Testis (tissue), 2 donors: Measurements from ENCODE around the gene NDUFS3.

Source experiments
- POLR2A ChIP-seq: fragments of 450-650 bp; IDR thresholded peaks from one replicate; pipeline ENCODE4 v1.6.1; 2017; ENCODE audit warnings: antibody characterized with exemption, mild to moderate bottlenecking, moderate library complexity
- TF ChIP-seq, protein P1 (sequence below), 3 experiments: fragments of 450-650 bp in 2 of 3; fragments of 200-600 bp in 1 of 3; sonication (generic) in 1 of 3; IDR thresholded peaks; one replicate each; pipeline ENCODE4 v1.5.1; 2016 to 2019; ENCODE audit warnings: antibody characterized with exemption in 3 of 3, mild to moderate bottlenecking in 2 of 3, moderate library complexity in 1 of 3

GRCh38 chr11:47615249-47615648 lies 36.4 kb downstream of the NDUFS3 start:
- TF ChIP-seq, protein P1, sequence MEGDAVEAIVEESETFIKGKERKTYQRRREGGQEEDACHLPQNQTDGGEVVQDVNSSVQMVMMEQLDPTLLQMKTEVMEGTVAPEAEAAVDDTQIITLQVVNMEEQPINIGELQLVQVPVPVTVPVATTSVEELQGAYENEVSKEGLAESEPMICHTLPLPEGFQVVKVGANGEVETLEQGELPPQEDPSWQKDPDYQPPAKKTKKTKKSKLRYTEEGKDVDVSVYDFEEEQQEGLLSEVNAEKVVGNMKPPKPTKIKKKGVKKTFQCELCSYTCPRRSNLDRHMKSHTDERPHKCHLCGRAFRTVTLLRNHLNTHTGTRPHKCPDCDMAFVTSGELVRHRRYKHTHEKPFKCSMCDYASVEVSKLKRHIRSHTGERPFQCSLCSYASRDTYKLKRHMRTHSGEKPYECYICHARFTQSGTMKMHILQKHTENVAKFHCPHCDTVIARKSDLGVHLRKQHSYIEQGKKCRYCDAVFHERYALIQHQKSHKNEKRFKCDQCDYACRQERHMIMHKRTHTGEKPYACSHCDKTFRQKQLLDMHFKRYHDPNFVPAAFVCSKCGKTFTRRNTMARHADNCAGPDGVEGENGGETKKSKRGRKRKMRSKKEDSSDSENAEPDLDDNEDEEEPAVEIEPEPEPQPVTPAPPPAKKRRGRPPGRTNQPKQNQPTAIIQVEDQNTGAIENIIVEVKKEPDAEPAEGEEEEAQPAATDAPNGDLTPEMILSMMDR (IDR thresholded peaks at IDR 0.05): no peak
- TF ChIP-seq POLR2A: no peak
